RWPE1 (cell line): ENCODE data around the gene TM2D3.

Source experiments
- CTCF ChIA-PET: fragments of 350-600 bp; sonication (Branson Sonifier 250); formaldehyde crosslinking; extraction: SDS; loops from one replicate; lab custom pipeline; 2021; lab: Yijun Ruan, JAX
- POLR2A ChIA-PET: fragments of 400-600 bp; formaldehyde crosslinking; extraction: SDS; loops from one replicate; lab custom pipeline; 2020; ENCODE audit warnings: antibody characterized with exemption; ENCODE audit not compliant: low non-redundant PET; lab: Yijun Ruan, JAX
- DNase-seq: peaks from one replicate; pipeline ENCODE4 v3.0.0; 2012; ENCODE audit warnings: low spot score
- H3K27ac ChIP-seq: fragments of 450-650 bp; 2 replicates; pipeline ENCODE4 v1.5.1; 2017
- TF ChIP-seq, protein P1 (sequence below): fragments of 450-650 bp; conservative IDR thresholded peaks from 2 replicates; pipeline ENCODE4 v1.5.1; 2017; ENCODE audit warnings: low read depth, mild to moderate bottlenecking

TM2D3 gene

DNA sequence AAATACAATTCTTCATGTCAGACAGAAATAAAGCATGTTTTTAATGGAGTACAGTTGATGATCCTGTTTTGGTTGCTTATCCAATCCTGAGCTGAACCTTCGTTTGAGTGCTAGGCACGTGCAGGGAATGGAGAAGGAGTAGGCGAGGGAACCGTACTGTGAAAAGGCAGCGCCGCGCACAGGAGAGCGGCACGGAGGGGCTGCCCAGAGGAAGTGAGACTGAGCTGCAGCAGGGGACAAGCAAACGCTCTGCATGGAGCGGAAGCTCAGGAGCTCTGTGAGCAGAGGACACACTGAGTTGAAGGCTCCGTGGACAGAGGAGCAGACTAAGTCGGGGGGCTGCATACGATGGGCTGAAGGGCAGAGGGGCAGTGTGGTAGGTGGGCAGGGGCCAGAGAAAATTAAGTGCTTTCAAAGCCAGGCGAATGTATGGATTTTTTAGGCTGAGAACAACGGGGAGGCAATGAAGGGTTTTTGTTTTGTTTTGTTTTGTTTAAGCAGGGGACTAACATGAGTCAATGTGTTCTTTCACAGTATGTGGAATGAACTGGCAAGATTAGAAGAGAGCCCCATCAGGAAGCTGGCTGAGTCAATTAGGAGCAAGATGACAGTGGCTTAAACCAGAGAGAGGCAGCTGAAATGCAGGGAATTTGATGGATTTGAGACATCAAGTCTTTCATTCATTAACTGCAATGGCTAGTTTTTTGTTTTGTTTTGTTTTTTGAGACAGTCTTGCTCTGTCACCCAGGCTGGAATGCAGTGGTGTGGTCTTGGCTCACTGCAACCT lies 23.8 kb upstream of the TM2D3 start:
- ChIA-PET POLR2A (no interaction called here), CTCF (interaction anchor here (0.6 to 0.7 kb wide), 2 partner anchors 29 to 327 kb away, joined by 4 to 5 read pairs; no protein-coding TSS in a partner anchor)
- no peak for DNase-seq
- TF ChIP-seq, protein P1, sequence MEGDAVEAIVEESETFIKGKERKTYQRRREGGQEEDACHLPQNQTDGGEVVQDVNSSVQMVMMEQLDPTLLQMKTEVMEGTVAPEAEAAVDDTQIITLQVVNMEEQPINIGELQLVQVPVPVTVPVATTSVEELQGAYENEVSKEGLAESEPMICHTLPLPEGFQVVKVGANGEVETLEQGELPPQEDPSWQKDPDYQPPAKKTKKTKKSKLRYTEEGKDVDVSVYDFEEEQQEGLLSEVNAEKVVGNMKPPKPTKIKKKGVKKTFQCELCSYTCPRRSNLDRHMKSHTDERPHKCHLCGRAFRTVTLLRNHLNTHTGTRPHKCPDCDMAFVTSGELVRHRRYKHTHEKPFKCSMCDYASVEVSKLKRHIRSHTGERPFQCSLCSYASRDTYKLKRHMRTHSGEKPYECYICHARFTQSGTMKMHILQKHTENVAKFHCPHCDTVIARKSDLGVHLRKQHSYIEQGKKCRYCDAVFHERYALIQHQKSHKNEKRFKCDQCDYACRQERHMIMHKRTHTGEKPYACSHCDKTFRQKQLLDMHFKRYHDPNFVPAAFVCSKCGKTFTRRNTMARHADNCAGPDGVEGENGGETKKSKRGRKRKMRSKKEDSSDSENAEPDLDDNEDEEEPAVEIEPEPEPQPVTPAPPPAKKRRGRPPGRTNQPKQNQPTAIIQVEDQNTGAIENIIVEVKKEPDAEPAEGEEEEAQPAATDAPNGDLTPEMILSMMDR = no peak
- H3K27ac ChIP-seq = no peak overlapping the region

GRCh38 chr15:101675015-101675414 lies 22.8 kb upstream of the TM2D3 start:
- TF ChIP-seq, protein P1 = no peak
- DNase-seq = peak; percentile 34
- POLR2A ChIA-PET = no interaction called here
- H3K27ac ChIP-seq = no peak overlapping the region
- CTCF ChIA-PET = interaction anchor here (0.6 to 0.7 kb wide), 2 partner anchors 23 to 326 kb away, joined by 4 to 6 read pairs; no protein-coding TSS in a partner anchor

- no peak for DNase-seq
- POLR2A ChIA-PET = no interaction called here
- no peak overlapping the region for H3K27ac ChIP-seq
- CTCF ChIA-PET = interaction anchor here (0.9 kb wide), 1 partner anchor 49 kb away, joined by 3 read pairs; no protein-coding TSS in a partner anchor
- TF ChIP-seq, protein P1 = no peak
These were observed 20.1 kb upstream of the TM2D3 start for GRCh38 chr15:101672298-101672697.

GRCh38 chr15:101669744-101670143 lies 17.6 kb upstream of the TM2D3 start:
- TF ChIP-seq, protein P1 = no peak
- CTCF ChIA-PET = interaction anchor here (0.7 kb wide), 1 partner anchor 25 kb away, joined by 3 read pairs; no protein-coding TSS in a partner anchor

DNA sequence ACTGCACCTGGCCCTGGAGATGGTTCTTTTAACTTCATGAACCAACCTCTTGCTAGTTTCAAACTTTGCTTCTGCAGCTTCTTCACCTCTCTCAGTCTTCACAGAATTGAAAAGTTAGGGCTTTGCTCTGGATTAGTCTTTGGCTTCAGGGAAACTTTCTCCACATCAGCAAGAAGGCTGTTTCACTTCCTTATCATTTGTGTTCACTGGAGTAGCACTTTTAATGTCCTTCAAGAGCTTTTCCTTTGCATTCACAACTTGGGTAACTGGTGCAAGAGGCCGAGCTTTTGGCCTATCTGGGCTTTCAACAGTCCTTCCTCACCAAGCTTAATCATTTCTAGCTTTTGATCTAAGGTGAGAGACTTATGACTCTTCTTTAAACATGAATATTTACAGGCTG lies 15.7 kb upstream of the TM2D3 start:
- TF ChIP-seq, protein P1 = no peak
- ChIA-PET CTCF (no interaction called here), POLR2A (no interaction called here)
- no peak overlapping the region for H3K27ac ChIP-seq
- no peak for DNase-seq

More at GRCh38 chr15:101669744-101670143, 17.6 kb upstream of the TM2D3 start:
- POLR2A ChIA-PET = no interaction called here
- DNase-seq = no peak
- H3K27ac ChIP-seq = no peak overlapping the region

DNA sequence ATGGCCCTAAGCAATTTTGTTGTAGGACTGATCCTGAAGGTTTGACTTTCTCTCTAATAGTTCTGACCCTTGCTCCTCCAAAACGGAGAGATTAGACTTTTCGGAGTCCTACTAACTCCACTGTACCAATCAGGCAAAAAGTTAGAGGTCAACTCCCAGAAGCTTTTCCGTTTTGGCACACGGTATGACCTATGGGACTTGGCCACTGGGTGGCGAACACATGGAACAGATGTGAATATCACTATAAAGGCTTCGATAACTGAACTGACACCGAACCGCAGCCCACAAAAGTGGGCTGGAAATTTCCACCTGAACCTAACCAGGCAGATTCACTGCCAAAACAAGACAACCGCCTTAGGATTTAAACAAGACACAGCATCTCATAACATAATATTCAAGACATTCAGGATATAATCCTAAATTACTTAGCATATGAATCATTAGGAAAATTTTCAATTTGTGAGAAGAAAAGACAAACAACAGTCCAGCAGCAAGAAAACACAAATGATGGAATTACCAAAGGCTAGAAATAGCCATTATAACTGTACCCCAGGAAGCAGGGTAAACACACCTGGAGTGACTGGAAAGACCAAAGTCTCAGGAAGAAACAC lies 12.2 kb upstream of the TM2D3 start:
- POLR2A ChIA-PET = no interaction called here
- TF ChIP-seq, protein P1 = no peak; the same call in 1 of the 2 replicates
- CTCF ChIA-PET = interaction anchor here (0.5 to 0.9 kb wide), 3 partner anchors 27 to 60 kb away, joined by 4 read pairs; partner anchors contain the start of gene TARS3
- DNase-seq = no peak
- no peak overlapping the region for H3K27ac ChIP-seq
